ENCODE results near the gene ELOB.

ELOB gene

DNA sequence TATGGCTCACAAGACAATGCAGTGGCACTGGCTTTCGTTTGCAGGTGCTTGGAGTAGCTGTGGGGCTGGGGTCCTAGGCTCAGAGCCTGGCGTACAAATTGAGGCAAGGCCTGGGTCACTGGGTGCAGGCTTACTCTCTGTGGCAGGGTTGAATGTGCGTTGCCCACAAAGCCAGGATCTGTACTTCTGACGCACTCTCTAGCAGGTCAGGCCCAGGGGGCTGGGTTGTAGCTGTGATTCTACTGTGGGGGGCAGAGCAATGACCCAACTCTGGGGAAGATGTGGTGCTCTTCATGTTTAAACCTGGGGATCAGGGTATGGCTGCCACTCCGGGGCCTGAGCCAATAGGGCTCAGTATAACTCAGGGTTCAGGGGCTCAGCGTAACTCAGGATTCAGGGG, 33.6 kb upstream of the ELOB start:
- DNase-seq (ENCODE audit: low read depth) = no peak

DNA sequence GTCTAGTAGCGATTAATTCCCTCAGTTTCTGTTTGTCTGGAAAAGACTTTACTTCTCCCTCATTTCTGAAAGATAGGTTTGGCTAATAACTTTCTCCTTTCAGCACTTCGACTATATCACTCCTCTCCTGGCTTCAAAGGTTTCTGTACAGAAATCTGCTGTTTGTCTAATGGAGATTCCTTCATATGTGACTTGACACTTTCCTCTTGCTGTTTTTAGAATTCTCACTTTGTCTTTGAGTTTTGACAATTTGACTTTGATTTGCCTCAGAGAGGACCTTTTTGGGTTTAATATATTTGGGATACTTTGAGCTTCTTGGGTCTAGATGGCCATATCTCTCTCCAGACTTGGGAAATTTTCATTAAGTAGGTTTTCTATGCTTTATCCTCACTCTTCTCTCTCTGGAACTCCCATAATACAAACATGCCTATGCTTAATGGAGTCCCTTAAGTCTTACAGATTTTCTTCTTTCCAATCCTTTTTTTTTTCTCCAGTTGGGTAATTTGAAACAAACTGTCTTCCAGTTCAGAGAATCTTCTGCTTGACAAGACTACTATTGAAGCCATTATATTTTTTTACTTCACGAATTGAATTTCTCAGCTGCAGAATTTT, 32.2 kb upstream of the ELOB start:
- no peak for DNase-seq (ENCODE audit: low read depth)

DNA sequence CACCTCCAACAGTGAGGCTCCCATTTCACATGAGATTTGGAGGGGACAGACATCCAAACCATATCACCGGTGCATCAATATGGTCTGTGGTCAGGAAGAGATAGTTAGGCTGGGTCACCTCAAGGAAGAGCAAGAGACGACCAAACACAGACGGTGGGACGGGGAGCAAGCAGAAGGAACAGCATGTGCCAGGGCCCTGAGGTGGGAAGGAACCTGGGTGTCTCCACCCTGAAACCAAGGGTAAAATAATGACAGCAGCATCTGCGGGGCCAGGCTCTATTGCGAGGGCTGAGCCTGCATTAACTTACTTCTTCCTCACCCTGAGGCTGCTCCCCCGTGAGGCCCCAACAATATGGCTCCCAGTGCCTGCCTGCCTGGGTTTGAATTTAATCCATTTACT, 31.1 kb upstream of the ELOB start:
- no peak for DNase-seq (ENCODE audit: low read depth)

DNA sequence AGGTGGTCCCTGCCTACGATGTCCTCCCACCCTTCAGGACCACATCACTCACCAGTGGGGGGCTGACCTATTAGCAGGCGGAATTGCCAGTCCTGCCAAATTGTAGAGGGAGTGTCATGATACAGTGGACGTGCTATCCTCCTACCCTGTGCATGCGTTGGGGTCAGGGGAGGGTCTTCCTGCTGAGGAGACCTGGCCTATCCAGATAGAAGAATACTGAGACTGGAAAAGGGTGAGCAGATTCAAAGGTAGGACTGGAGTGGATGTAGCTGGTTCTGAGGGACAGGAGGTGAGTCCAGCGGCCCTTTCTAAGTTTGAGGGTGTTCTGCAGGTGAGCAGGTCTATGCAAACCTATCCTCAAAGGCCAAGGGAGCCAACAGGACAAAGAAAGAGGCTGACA, 29.2 kb upstream of the ELOB start:
- DNase-seq (ENCODE audit: low read depth) = no peak

DNA sequence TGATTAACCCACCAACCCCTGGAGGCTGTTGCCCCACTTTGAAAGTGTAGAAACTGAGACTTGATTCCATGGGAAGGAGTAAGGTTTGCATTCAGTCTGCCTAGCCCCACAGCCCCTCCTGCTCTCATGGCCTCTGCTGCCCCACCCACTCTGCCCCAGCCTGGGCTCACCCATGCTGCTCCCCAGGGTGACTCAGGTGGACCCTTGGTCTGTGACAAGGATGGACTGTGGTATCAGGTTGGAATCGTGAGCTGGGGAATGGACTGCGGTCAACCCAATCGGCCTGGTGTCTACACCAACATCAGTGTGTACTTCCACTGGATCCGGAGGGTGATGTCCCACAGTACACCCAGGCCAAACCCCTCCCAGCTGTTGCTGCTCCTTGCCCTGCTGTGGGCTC, 27.6 kb upstream of the ELOB start:
- DNase-seq (ENCODE audit: low read depth) = no peak

DNA sequence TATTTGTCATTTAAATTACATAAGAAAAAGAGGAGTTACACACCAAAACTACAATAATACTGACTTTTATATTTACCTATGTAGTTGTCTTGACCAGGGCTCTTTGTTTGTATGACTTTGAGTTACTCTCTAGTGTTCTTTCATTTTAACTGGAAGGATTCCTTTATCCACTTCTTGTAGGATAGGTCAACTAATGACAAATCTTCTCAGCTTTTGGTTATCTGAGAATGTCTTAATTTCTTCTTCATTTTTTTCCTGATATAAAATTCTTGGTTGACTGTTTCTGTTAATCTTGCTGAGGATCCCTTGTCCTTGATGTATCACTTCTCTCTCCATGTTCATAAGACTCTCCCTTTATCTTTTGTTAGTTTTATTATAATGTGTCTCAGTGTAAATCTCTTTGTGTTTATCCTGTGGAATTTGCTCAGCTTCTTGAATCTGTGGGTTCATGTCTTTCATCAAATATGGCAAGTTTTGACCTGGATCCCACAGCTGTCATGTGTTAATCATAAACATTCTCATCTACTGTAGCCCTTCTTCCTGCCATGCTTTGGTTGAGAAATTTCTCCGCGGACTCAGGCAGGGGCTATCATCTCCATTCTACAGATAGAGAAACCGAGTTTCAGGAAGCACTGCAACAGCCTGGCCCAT, 26.6 kb upstream of the ELOB start:
- no peak for DNase-seq (ENCODE audit: low read depth)

DNA sequence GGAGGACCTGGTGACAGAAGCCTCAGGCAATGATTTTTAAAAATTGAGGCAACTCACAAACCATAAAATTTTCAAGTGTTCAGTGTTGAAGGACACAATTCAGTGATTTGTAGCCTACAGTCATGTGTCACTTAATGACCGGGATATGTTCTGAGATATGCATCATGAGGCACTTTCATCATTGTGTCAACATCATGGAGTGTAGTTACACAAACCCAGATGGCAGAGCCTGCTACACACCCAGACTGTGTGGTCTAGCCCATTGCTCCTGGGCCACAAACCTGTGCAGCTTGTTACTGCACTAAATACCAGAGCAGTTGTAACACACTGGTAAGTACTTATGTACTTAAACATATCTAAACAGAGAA, 22.8 kb upstream of the ELOB start:
- DNase-seq (ENCODE audit: low read depth) = no peak

DNA sequence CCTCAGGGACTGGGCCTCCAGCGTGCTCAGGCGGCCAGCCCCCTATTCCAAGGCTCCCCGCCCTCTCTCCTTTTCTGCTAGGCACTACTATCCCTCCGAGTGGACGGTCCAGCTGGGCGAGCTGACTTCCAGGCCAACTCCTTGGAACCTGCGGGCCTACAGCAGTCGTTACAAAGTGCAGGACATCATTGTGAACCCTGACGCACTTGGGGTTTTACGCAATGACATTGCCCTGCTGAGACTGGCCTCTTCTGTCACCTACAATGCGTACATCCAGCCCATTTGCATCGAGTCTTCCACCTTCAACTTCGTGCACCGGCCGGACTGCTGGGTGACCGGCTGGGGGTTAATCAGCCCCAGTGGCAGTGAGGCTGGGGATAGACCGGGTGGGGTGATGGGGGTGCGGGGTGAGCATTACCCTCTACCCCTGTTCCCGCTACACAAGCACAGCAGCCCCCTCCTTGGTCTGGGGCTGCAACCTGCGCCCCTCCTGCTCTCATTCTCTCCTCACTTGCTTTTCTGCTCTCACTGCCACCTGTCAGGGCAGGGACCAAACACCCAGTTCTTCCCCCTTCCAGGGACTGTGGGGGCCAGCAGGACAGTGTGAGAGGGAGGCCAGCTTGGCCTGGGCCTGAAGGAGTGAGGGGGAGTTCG, 22.3 kb upstream of the ELOB start:
- no peak for DNase-seq (ENCODE audit: low read depth)

DNA sequence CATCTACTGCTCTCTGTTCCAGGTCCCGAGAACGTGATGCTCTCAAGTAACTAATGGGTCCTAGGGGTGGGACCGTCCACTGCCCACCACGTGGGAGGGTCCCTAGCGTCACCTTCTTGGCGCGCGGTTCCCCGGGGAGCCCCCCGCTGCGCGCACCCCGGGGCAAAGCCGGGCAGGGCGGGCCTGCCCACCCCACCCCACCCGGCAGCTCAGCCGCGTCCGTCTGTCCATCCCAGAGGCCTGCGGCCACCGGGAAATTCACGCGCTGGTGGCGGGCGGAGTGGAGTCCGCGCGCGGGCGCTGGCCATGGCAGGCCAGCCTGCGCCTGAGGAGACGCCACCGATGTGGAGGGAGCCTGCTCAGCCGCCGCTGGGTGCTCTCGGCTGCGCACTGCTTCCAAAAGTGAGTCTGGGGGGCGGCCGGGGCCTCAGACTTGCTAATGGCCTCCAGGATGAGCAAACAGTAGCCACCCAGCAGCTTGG, 21.7 kb upstream of the ELOB start:
- no peak for DNase-seq (ENCODE audit: low read depth)

DNA sequence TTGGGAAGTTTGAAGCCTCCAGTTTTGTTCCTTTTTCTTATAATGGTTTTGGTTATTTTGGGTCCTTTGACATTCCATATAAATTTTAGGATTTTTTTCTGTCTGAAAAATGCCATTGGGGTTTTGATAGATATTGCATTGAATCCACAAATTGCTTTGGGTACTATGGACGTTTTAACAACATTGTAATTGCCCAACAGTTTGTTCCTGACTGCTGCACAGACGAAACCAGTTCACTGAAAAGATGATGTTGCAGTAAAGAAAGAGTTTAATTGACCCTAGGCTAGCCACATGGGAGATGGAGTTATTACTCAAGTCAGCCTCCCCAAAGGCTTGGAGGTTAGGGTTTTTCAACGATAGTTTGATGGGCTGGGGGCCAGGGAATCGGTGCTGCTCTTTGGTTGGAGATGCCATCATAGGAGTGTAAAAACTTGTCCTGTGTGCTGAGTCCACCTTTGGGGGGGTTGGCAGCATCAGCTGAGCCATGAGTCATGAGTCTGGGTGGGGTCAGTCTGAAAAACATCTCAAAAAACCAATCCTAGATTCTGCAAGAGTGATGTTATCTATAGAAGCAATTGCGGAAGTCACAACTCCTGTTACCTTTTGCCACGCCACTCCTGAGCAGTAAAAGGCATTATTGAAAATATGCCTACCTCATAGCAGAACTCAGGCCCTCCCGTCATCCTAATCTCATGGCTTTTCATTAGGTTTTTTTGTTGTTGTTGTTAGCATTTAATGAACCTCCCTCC, 18.5 kb upstream of the ELOB start:
- no peak for DNase-seq (ENCODE audit: low read depth)

DNA sequence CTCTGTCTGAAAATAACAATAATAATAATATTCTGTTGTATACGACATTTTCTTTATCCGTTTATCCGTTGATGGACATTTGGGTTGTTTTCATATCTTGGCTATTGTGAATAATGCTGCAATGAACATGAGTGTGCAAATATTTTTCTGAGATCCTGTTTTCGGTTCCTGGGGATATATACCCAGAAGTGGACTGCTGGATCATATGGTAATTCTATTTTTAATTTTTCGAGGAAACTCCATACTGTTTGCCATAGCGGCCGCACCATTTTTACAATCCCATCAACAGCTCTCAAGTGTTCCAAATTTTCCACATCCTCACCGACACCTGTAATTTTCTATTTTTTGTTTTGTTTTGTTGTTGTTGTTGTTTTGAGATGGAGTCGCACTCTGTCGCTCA, 15.9 kb upstream of the ELOB start:
- DNase-seq (ENCODE audit: low read depth) = no peak

DNA sequence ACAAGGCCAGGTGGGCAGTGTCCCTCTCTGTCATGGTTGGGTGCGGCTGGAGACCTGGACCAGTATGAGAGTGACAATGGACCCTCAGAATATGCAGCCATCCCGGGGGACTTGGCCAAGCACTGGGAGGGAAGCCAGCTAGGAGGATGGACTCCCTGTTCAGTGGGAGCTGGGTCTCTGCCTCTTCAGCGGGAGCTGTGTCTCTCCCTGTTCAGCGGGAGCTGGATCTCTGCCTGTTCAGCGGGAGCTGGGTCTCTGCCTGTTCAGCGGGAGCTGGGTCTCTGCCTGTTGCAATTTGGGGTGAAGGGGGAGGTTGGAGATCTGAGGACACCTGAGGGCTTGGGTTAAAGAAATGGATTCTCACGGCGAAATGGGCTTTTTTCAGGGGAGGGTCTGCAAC, 14.1 kb upstream of the ELOB start:
- no peak for DNase-seq (ENCODE audit: low read depth)

DNA sequence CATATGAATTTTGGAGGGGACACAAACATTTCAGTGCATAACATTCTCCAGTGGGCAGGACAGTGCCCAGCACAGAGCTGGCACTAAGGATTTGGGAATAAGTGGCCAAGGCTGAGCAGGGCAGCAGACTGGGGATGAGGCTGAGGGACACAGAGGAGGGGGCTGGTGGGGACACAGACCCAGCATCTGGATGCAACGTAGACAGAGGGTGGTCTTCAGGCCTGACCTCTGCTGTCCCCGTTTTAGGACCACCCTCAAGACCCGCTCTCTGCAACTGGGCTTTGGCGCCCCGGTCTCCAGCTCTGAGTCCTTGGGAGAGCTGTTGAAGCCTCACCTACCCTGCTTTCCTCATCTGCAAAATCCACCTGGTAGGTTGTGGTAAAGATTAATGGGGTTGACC, 13.6 kb upstream of the ELOB start:
- no peak for DNase-seq (ENCODE audit: low read depth)

DNA sequence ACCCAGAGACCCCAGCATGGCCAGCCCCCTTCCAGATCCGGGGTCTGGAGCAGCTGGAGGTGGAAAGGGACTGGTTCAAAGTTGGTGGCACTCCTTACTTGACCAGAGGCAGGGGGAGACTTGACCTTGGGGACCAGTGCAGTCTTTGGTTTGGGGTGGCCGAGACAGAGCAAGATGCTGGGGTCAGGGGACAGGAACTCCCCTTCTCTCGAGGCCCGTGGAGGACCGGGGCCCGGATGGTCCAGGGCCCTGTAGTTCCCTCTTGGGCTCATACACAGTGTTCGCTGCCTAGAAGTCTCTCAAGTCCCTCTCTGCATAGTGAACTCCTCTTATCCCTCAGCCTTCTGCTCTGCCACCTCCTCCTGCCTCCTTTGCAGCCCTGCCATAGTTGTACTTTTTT, 10.9 kb upstream of the ELOB start:
- no peak for DNase-seq (ENCODE audit: low read depth)

DNA sequence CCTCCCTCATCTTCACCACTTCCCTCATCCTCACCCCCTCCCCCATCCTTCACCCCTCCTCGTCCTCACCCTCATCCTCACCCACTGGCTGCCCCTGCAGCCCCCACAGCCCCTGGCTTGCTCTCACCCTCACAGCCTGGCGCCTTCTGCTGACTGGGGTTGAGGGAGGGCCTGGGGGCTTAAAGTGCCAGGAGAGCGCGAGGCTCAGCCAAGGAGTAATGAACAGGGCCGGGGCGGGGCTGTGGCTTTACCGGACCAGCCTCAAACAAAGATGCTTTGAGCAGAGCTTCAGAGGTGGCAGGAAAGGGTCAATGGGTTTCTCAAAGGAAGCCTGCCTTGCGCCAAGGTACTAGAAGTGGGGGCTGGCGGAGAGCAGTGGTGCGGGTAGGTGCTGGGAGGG, 10.3 kb upstream of the ELOB start, which contains the start of gene PRSS33:
TSS of gene PRSS33 (minus strand) at position 155 of the 400 bp plus-strand sequence. CDS start 1,013 bp downstream, outside the sequence.
- no peak for DNase-seq (ENCODE audit: low read depth)

DNA sequence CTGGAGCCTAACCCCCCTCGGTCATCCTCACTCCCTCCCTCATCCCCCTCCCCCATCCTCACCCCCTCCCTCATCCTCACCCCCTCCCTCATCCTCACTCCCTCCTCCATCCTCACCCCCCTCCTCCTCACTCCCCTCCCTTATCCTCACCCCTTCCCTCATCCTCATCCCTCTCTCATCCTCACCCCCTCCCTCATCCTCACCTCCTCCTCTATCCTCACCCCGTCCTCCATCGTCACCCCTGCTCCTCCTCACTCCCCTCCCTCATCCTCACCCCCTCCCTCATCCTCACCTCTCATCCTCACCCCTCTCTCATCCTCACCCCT, 9.7 kb upstream of the ELOB start:
- no peak for DNase-seq (ENCODE audit: low read depth)

DNA sequence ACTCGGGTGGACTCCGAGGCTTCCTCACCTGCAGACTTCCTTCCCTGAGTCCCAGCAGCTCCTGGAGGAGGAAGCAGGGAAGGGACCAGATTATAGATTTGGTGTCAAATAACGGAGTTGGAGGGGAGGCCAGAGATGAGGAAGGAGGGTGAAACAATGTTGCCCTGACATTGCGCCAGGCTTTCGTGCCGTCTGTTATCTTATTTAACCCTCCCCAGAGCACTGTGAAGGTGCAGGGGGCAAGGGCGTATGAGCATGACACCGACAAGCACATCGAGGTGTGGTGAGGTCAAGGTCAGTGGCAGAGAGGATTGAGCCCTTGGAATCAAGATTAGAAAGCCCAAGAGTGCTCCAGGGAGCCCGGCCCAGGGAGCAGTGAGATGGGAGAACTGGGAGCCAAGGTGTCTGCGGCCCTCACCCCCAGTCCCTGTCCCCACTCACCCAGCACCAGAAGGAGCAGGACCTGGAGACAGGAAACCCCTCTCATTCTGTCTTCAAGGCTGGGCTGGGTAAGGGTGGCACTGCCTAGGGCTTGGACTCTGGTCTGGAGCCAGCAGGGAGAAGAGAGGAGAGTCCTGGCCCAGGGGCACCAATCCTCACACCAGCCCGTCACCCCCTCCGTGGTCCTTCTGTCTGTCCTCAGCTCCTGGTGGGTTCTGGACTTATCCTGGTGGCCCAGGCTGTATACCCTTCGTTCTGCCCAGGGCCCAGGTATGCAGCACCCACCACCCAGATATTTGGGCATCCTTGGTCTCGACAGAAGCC, 9.2 kb upstream of the ELOB start:
- DNase-seq (ENCODE audit: low read depth) = no peak

DNA sequence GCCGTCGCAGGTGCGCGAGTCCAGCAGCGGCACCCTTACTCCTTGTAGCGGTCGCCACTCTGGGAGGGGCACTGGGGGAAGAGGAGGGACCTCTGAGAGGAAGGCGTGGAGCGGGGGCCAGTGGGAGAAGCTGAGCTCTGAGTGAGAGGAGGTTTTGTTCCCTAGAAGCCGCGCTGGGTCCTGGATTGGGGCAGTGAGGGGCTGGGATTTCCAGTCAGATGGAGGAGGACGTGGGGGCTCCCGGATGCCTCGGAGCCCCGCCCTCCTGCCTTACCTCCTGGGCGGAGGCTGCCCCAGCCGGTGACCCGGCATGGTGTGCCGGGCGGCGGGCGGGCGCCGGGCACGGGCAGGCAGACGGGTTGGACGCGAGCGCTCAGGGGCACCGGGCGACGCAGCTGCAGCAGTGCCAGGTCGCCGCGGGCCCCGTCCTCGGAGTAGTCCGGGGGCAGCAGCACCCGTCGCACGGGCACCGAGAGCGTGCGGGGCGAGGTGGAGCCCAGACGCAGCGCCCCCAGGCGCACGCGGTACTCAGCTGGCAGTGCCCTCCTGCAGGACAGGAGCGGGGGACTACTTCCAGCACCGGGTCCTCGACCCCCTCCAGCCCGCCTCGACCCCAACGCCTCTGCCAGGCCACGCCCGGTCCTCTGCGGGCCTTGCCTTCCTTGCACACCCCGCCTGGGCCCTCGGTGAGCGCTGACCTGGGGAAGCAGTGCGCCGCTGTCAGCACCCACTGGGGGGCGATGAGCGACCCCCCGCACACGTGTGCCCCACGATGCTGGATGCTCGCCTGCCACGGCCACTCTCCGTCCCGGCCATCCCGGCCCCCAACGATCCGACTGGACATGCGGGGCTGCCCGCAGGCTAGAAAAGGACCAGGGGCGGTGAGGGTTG, 8.3 kb upstream of the ELOB start:
- no peak for DNase-seq (ENCODE audit: low read depth)

DNA sequence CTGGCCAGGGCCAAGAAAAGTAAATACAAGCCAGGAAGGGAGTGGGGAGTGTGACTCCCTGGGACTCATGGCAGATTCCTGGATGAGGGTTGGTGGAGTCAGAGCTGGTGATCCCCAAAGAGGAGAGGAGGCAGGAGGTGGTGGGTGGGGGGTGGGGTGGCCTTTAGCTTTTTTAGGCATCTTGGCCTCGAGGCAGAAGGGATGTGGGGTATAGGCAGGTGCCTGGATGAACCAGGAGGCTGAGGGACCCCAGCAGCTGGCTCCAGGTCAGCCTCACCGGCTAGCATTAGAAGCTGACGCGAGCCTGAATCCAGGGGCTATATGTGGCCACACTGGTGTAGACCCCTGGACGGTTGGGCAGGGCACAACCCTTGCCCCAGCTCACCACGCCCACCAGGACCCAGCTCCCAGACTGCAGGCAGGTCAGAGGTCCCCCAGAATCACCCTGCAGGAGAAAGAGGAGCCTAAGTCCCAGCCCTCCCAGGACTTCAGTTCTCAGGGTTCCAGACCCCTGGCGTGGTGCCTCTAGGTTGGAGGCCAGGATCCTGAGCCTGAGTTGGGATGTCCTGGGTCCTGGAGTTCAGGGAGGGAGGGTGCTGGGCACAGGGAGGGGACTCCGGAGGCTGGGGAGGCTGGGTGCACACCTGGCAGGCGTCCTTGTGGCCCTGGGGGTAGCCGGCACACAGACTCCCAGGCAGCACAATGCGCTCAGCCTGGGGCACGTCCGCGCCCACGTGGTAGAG, 7.4 kb upstream of the ELOB start:
- no peak for DNase-seq (ENCODE audit: low read depth)

DNA sequence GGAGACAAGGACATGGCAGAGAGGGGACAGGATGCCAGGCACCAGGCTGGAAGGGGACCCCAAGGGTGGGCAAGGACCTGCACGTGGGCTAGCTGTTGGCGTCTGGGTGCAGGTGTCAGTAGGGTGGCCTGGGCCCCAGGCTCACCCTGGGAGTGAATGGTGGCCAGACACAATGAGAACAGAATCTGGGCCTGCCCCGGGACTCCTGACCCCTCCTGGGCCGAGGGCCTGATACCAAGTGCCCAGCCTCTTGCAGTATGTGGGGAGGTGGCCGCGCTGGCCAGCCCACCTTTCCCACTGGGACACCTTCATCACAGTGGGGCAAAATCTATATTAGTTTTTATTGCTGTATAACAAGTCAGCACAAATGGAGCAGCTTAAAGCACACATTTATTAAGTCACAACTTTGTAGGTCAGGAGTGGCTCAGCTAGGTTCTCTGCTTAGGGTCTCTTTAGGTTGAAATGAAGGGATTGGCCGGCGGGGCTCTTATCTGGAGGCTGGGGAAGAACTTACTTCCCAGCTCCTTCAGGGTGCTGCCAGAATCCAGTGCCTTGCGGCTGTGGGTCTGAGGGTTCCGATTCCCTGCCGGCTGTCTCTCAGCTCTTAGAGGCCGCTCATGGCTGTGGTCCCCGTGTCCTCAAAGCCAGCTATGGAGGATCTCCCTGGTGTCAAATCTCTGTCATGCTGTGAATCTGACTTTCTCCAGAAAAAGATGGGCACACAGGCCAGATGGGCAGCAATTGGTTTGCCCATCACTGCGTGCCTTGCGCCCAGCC, 6.7 kb upstream of the ELOB start:
- no peak for DNase-seq (ENCODE audit: low read depth)

Measured in activated T-helper 1 cell treated with Interleukin-2 at 50 U/mL for 16 hours (primary cell).